Measurements from ENCODE around the gene KIAA1755.

GRCh38 chr20:38191654-38192053 lies 68.9 kb downstream of the KIAA1755 start:
- TF ChIP-seq CTCF (IDR thresholded peaks at IDR 0.05) (no peak), POLR2A (IDR thresholded peaks at IDR 0.05) (no peak)
